Loucy (cell line): ENCODE measurements around the gene TRIP13.

Experiments used
- EZH2phosphoT487 ChIP-seq: fragments of 200-600 bp; IDR thresholded peaks from 2 replicates; pipeline ENCODE4 v1.6.1; 2018; ENCODE audit warnings: antibody characterized with exemption, mild to moderate bottlenecking, moderate library complexity, borderline replicate concordance
- TF ChIP-seq, protein P1 (sequence below): fragments of 200-600 bp; sonication (generic); conservative IDR thresholded peaks from 2 replicates; pipeline ENCODE4 v1.5.1; 2014; ENCODE audit warnings: mild to moderate bottlenecking, antibody characterized with exemption, low read length

DNA sequence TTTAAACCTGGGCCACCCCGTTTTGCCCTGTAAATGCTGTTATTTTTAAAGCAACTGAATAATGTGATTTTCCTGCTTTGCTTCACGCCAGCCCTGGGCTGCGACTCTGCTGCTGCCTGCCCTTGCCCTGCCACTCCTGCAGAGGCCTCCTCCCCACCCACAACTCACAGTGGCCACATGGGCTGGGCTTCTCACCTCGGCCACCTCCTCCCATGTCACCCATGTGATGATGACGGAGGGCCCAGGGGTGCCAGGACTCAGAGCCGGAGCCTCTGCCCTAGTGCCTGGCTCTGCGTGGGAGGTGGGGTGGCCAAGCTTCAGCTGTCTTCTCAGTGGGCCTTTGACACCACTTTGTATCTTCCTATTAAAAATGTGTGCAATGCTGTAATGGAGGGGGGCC lies 67.9 kb downstream of the TRIP13 start:
- TF ChIP-seq, protein P1, sequence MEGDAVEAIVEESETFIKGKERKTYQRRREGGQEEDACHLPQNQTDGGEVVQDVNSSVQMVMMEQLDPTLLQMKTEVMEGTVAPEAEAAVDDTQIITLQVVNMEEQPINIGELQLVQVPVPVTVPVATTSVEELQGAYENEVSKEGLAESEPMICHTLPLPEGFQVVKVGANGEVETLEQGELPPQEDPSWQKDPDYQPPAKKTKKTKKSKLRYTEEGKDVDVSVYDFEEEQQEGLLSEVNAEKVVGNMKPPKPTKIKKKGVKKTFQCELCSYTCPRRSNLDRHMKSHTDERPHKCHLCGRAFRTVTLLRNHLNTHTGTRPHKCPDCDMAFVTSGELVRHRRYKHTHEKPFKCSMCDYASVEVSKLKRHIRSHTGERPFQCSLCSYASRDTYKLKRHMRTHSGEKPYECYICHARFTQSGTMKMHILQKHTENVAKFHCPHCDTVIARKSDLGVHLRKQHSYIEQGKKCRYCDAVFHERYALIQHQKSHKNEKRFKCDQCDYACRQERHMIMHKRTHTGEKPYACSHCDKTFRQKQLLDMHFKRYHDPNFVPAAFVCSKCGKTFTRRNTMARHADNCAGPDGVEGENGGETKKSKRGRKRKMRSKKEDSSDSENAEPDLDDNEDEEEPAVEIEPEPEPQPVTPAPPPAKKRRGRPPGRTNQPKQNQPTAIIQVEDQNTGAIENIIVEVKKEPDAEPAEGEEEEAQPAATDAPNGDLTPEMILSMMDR = no peak
- no peak for TF ChIP-seq EZH2phosphoT487
